ENCODE data around the gene NT5DC3.

- TF ChIP-seq GATA3 (IDR thresholded peaks at IDR 0.05; ENCODE audit: low read depth, low read length) = no peak
- no peak for TF ChIP-seq GATA2 (IDR thresholded peaks at IDR 0.05; ENCODE audit: low read depth, low read length)
These were observed 33.3 kb downstream of the NT5DC3 start for GRCh38 chr12:103807561-103808238.
